ENCODE results near the gene RARRES2. TPM values are rescaled to one million over a fixed set of nuclear protein-coding genes. Genes with fewer than 3 reads are reported as not detected.
"Not testable (repeated sequence)": the region's sequence is repeated elsewhere in the genome, so short reads cannot be mapped to it uniquely, and the experiment has no call there.

RARRES2 gene
- polyA plus RNA-seq (ENCODE audit: insufficient read length), result 47.9 TPM

GRCh38 chr7:150341263-150342120 is at the start of gene RARRES2:
TSS of gene RARRES2 (minus strand) at chr7:150341629. CDS start at chr7:150340609, 1,020 bp downstream.
- no peak for DNase-seq (ENCODE audit: low read depth)

GRCh38 chr7:150390205-150390604 is 48.8 kb upstream of the RARRES2 start:
- no peak for DNase-seq (ENCODE audit: low read depth)

GRCh38 chr7:150389532-150389816 is 48.0 kb upstream of the RARRES2 start:
- DNase-seq (ENCODE audit: low read depth), result no peak

- no peak for DNase-seq (ENCODE audit: low read depth)
Measured at GRCh38 chr7:150388709-150389531, 47.5 kb upstream of the RARRES2 start.

DNA sequence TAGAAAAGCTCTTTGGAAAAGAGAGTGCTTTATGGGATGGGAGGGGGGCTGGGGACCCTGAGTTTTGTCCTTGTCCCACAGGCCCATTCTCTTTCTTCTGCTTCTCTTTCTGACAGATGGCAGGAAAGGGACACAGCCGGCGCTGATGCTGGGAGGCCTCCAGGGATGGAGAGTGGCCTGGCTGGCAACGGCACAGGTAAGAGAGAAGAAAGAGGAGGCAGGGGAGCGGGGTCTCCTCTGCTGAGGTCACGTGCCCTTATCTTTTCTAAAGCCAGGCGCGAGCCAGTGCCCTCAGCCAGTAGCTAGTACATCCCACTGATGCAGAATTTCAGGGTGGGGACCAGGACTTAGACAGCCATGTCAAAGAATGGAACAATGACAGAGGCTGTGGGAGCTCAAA is 46.9 kb upstream of the RARRES2 start:
- DNase-seq (ENCODE audit: low read depth), result no peak

DNA sequence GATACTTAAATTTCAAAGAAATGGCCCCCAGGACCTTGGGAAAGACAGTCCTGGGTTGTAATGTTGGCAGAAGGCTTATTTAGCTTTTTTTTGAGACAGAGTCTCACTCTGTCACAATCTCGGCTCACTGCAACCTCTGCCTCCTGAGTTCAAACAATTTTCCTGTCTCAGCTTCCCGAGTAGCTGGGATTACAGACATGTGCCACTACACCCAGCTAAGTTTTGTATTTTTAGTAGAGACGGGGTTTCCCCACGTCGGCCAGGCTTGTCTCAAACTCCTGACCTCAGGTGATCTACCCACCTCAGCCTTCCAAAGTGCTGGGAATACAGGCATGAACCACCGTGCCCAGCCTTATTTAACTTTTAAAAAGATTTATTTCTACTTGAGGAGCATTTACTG is 44.5 kb upstream of the RARRES2 start:
- DNase-seq (ENCODE audit: low read depth), result not testable (repeated sequence)

GRCh38 chr7:150385302-150385723 is 43.9 kb upstream of the RARRES2 start:
- no peak for DNase-seq (ENCODE audit: low read depth)

- no peak for DNase-seq (ENCODE audit: low read depth)
Measured at GRCh38 chr7:150384406-150385301, 43.2 kb upstream of the RARRES2 start.

GRCh38 chr7:150383710-150384397 is 42.4 kb upstream of the RARRES2 start:
- DNase-seq (ENCODE audit: low read depth), result no peak

DNA sequence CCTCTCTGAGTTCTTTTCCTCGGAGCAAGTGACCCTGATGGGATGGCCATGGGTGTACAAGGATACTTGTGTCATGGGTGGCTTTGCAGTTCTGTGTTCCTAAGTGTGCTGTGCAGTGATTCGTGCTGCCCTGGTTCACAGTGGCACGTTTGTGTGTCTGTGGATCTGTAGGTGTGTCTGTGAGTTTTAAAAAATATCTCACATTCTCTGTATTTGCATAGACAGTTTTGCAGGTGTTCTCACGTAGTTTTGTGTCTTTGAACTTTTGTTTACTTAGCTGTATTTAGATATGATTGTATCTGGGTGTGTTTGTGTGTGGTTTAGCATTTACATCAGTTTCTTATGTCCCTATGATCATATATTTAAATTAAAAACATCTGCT is 41.4 kb upstream of the RARRES2 start:
- DNase-seq (ENCODE audit: low read depth), result no peak

- DNase-seq (ENCODE audit: low read depth), result no peak
Measured at GRCh38 chr7:150382123-150382843, 40.9 kb upstream of the RARRES2 start.

DNA sequence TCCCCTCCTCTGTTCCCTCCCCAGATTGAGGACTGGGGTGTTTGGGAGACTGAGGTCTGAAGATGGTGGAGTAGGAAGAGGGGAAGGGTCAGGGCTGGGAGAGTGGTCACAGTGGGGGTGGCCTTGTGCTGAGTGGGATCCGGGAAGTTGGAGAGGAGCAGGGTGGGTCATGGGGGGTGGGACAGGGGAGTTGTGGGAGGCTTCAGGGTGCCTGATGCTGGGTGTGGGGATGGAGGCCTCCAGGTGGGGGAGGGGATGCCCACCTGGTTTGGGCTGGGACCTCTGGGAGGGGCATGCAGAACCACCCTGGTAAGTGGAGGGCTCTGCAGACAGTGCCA is 40.3 kb upstream of the RARRES2 start:
- no peak for DNase-seq (ENCODE audit: low read depth)

DNA sequence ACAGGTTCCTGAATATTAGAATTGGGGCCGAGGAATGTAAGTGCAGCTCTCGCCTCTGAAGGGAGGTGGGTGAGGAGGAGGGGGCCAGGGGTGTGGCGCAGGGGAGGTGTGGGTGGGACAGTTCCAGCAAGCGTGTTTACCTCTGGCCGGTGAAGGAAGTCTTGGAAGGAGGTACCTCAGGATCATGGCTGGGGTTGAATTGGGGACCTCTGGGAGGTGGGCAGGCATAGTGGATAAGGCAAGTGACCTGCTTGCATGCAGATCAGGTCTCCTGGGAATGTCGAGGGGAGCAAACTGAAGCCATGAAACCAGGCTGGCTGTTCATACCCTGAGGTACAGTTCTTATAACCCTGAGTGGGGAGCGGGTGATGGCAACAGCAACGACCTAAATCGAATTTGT is 39.7 kb upstream of the RARRES2 start:
- DNase-seq (ENCODE audit: low read depth), result no peak

- no peak for DNase-seq (ENCODE audit: low read depth)
Measured at GRCh38 chr7:150380463-150380862, 39.0 kb upstream of the RARRES2 start.

GRCh38 chr7:150379441-150380379 is 38.3 kb upstream of the RARRES2 start:
- DNase-seq (ENCODE audit: low read depth), result no peak

- DNase-seq (ENCODE audit: low read depth), result peak; percentile 84
Measured at GRCh38 chr7:150378853-150379440, 37.5 kb upstream of the RARRES2 start, which contains the start of gene ZNF775. TSS of gene ZNF775 (plus strand) at chr7:150379330. CDS start at chr7:150388471, 9,141 bp downstream.

GRCh38 chr7:150378115-150378852 is 36.9 kb upstream of the RARRES2 start:
- no peak for DNase-seq (ENCODE audit: low read depth)

GRCh38 chr7:150377635-150378034 is 36.2 kb upstream of the RARRES2 start:
- no peak for DNase-seq (ENCODE audit: low read depth)

Data from forelimb muscle (tissue), 1 donor.